ENCODE results near the gene FBH1.

DNA sequence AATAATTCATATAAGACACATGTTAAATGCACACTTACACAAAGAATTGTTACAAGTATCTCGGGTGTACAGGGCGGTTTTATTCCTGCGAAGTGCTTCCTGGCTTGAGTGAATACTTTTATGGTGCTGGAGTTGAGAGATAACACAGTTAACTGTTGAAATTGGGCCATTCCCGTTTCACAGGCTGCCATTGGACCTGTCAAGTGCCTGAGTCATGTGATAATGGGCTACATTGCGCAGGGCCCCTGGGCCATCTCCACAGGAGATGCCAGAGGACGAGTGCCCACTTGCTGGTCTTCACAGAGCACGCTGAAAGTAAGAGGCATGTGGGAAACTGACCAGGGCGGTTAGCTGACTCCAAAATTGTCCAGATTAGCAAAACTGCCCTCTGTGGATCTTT, 4.8 kb downstream of the FBH1 start:
- TF ChIP-seq SIN3A (IDR thresholded peaks at IDR 0.05; ENCODE audit: borderline replicate concordance, insufficient read depth, low read depth, low read length) = no peak
- TF ChIP-seq POLR2AphosphoS5 (IDR thresholded peaks at IDR 0.05; ENCODE audit: low read depth, low read length) = no peak
